Measurements from ENCODE around the gene DNAJB4.
"Not testable (repeated sequence)": the region's sequence is repeated elsewhere in the genome, so short reads cannot be mapped to it uniquely, and the experiment has no call there.

DNAJB4 gene

DNA sequence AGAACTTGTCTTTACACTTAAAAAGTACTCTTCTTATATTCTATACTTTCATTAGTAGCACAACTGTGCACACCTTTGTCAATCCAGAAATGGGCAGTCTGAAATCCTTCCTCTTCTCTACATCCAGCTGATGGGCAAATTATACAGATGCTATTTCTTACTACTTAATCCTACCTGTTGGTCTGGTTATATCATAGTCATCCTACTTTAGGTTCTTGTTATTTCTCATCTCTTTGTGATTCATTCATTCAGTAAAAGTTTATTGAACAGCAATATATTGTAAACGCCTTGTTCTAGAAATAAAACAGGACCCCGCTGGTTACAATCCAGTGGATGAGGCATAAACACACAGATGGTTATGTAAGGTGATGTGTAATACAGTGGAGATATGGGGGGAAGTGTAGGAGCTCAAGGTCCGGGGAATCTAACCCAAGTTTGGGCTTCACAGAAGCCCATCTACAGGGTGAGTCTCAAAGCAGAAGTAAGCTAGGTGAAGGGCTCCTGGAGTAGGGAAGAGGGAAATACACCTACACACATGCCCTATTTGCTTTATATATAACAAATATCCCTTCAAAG is 14.0 kb upstream of the DNAJB4 start:
- DNase-seq (ENCODE audit: low read depth in 1 of 2, low spot score in 1 of 2): no peak

GRCh38 chr1:77991638-77992037 is 13.1 kb upstream of the DNAJB4 start:
- DNase-seq (ENCODE audit: low read depth in 1 of 2, low spot score in 1 of 2): no peak

DNA sequence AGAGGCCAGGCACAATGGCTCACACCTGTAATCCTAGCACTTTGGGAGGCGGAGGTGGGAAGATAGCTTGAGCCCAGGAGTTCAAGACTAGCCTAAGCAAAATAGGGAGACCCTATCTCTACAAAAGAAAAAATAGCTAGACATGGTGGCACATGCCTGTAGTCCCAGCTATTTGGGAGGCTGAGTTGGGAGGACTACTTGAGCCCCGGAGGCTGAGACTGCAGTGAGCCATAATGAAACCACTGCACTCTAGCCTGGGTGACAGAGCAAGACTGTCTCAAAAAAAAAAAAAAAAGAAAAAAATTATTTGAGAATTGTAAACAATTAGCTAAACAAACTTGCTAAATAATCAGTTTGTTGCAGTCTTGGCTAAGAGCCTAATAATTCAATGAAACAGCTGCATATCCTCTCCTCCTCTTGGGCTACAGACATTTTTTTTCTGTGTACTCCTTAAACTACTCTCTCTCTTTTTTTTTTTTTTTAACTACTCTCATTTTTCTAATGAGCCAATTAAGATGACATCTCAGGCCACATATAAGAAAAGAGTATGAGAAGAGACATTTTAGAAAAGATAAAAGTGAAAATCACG is 10.5 kb upstream of the DNAJB4 start:
- DNase-seq (ENCODE audit: low read depth in 1 of 2, low spot score in 1 of 2): no peak

GRCh38 chr1:77996734-77997133 is 8.0 kb upstream of the DNAJB4 start:
- DNase-seq (ENCODE audit: low read depth in 1 of 2, low spot score in 1 of 2): no peak

DNA sequence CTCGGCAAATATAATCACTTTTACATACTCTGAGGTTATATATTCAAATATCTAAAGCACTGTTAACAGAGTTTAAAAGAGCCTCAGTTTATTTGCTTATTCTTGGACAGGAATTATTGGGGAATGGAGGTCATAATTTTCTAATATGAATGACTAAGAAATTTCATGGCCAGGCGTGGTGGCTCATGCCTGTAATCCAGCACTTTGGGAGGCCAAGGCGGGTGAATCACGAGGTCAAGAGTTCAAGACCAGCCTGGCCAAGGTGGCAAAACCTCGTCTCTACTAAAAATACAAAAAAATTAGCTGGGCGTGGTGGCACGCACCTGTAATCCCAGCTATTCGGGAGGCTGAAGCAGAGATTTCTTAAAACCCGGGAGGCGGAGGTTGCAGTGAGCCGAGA is 4.2 kb upstream of the DNAJB4 start:
- DNase-seq (ENCODE audit: low read depth in 1 of 2, low spot score in 1 of 2): not testable (repeated sequence)

DNA sequence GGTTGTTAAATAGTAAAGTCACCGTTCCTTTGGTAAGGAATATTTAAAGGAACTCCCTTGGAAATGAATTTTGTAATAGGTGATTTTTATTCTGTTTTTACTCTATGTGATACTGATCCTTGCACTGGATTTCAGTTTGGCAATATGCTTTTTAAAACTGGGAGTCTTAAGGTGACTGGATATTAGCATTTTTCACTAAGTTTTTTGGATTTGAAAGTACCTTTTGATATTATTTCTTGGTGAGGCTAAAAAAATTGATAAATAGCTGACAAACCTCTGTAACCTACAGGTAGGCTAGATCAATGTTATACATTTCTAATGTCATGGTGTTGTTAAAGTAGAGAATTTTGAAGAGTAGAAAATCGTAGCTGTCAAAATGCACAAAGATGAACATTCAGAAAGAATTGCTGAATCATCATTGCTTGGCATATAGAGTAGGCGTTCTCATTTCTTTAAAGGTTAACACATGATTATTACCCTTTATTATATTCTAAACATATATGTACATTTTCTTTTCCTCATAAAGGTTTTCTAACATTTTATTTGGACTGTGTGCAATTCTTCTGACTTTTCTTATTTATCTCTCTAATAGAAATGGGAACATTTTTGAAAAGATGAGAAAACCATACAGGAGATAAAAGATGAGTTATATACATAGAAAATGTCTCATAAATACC is 1.5 kb upstream of the DNAJB4 start:
- no peak for DNase-seq (ENCODE audit: low read depth in 1 of 2, low spot score in 1 of 2)

DNA sequence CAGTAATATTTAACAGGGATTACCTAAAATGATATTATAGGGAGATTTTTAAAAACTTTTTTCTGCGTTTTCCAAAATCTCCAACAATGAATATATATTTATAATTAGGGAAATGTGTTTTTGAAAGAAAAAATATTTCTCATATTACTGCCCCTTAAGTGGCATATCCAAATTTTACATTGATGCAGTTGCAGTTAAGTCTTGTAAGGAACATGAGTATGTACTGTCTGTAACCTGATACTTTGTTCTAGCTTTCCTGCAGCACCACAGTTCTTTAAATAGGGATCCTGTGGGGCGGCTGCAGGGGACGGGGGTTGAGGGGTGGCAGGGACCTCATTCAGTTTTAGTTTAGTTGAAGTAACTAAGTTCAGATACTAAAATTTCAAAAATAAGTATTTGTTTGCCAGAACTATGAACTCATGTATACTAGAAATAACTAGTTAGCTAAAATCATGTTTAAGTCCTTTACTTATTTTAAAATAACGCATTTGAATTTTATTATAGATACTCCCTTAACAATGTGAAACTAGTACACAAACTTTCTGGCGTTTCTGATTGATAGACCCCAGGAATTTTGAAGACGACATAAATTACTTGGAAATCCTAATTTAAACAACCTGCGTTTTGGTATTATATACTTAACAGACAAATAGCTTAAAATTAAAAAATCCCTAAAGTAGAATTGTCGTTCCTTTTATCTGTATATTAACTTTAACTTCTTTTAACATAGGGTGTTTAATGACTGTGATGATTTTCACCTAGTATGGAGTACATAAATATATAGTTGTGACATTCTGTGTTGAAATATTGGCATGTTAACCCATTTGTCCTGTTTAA is 639 bp upstream of the DNAJB4 start:
- no peak for DNase-seq (ENCODE audit: low read depth in 1 of 2, low spot score in 1 of 2)

DNA sequence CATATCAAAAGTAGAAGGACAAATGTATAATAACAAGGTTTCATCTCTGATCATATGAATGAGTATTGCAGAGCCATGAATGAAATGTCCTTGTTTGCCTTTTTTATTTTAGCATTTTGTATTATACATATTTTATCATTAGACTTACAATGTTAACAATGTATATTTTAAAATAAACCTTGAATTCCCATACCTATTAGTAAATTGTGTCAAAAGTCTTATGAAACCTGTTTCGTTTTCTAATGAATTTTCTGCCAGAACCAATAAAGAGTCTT is 646 bp downstream of the DNAJB4 start:
- no peak for DNase-seq (ENCODE audit: low read depth in 1 of 2, low spot score in 1 of 2)

- no peak for DNase-seq (ENCODE audit: low read depth in 1 of 2, low spot score in 1 of 2)
Measured at GRCh38 chr1:78005755-78006154, 1.0 kb downstream of the DNAJB4 start.

DNA sequence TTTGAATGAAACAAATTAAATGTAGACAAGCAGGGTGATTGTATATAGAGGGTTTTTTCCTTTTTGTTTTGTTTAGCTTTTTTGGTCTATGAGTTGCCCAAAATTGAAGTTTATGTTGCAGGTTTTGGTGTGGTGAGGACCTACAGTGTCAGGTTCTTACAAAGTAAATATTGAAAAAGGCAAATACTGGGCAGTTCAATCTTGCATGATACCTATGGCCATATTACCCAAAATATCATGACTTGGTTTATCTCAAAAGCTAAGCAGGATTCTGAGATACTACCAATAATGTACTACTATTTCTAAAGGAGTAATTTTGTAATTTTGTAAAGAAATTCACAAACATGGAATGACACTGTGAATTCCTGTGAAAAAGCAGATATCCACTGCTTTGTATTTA is 1.8 kb downstream of the DNAJB4 start:
- DNase-seq (ENCODE audit: low read depth in 1 of 2, low spot score in 1 of 2): no peak

DNA sequence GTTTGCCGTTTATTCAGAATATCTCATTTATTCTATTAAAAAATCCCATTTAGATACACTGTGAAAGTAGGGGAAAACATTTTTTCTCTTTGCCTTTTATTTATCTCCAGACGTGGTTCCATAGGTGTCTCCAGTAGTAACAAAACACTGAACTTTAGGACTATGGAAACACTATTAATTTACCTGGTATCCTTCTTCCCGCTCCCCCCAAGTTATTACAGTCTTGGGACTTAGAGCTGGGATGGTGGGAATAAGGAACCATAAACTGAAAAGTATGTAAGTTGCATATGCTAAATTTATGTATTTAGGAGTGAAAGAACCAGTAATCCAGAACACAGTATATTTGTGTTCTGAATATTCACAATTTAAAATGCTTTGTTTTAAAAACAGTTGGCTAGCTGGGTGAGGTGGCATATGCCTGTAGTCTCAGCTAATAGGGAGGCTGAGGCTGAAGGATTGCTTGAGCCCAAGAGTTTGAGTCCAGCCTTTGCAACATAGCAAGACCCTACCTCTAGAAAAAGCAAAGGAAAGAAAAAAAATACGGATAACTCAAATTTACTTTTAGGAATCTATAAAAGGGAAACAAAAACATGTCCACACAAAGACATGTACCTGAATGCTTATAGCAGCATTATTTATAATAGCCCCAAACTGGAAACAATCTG is 3.1 kb downstream of the DNAJB4 start:
- DNase-seq (ENCODE audit: low read depth in 1 of 2, low spot score in 1 of 2): no peak

DNA sequence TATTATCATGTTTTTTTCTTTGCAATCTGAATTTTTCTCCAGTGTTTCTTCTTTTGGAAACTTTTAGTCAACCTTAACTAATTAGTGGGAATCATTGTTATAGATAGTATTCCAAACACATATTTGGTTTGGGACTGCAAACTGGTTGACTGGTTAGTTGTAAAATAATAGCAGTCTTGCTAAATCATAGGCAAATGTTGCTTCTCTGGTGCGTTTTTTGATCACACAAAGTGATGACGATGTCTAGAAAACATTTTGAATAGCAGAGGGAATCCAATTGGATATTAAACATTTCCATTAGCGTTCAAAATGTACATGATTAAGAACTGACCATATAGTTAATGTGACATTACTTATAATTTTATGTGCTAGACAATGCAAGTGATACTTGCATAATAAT is 4.5 kb downstream of the DNAJB4 start:
- DNase-seq (ENCODE audit: low read depth in 1 of 2, low spot score in 1 of 2): no peak

GRCh38 chr1:78009836-78010235 is 5.1 kb downstream of the DNAJB4 start:
- DNase-seq (ENCODE audit: low read depth in 1 of 2, low spot score in 1 of 2): no peak

- DNase-seq (ENCODE audit: low read depth in 1 of 2, low spot score in 1 of 2): no peak
Measured at GRCh38 chr1:78011050-78011449, 6.3 kb downstream of the DNAJB4 start.

DNA sequence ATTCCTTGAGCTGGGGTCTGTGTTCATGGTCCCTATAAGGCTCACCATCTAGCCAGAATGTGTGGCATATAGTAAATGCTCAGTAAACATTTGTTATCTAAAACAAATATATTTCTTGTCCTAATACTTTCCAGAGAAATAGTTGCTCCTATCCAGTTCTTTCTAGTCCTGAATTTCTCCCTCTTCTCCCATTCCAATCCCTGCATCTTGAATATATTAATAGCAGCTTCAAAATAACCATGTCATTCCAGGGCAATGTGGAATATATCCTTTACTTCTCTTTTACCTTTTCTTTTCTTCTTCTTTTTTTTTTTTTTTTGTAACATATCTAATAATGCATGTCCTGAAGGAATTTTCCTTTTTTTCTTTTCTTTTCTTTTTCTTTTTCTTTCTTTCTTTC is 10.4 kb downstream of the DNAJB4 start:
- no peak for DNase-seq (ENCODE audit: low read depth in 1 of 2, low spot score in 1 of 2)

DNA sequence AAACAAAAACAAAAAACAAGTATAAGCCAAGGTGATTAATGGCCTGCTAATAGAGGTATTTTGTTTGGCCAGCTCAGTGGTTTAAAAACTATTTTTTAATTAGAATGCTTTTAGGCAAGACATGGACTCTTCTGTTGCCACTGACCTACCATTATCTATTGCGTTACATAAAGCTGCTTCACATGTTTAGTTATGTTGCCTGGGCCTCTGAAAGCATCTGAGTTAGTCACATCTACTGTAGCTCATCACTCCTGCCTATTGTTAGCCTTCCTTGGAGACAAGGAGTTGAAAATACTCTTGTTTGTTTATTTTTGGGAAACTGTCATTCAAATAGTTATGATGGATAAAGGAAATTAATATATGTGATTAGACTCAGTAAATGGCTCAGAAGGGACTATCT is 14.3 kb downstream of the DNAJB4 start:
- DNase-seq (ENCODE audit: low read depth in 1 of 2, low spot score in 1 of 2): no peak

GRCh38 chr1:78021134-78021533 is 16.4 kb downstream of the DNAJB4 start:
- DNase-seq (ENCODE audit: low read depth in 1 of 2, low spot score in 1 of 2): not testable (repeated sequence)

GRCh38 chr1:78029793-78030192 is 25.1 kb downstream of the DNAJB4 start:
- no peak for DNase-seq (ENCODE audit: low read depth in 1 of 2, low spot score in 1 of 2)

DNA sequence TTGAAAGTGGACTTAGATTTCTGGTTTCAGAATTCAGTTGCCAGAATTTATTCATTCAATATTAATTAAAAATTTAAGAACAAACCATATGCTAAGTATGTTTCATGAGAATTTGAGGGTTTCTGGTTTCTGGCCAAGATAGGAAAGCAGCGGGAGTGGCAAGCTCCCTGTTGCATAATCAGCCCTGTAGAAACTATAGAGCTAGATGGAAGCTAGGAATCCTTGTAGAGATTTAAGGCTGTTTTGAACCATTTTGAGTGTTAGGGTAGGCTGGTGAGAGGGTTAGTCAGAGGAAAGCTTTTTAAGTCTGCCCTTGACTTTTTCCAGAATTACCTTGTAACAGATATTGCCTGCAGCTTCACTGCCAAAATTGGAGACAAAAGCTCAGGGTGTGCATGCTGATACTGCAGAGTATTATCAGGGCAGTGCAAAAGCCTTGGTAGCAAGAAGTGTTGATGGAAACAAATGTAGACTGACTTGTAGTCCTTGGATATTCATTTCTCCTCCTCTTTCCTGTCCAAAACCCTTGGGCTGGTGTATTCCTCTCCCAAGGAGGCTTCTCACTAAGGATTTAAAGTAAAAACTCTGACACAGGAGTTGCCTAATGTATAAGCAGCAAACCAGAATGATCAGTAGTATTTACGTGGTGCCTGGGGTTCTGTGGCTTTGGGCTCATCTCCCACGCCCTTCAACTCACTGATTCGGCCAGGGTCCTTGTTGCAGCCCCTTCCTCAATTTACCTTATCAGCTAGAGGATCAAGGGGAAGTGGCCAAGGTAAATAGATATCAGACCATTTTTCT is 28.5 kb downstream of the DNAJB4 start:
- DNase-seq (ENCODE audit: low read depth in 1 of 2, low spot score in 1 of 2): no peak

DNA sequence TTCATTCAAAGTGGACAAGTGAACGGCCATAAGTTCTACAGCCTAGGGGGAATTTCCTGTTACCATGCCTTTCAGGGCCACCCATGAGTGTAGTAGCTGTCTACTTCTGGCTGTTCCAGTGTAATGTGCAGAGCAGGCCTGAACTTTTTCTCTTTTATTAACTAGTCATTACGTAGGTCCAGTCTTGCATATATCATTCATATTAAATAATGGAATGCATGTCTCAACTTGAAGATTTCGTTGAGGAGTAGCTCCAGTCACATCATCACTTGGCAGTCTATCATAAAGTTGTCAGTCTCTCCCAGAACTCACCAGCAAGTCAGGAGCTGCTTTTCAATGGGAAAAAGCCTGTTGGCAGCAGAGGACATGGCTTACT is 29.0 kb downstream of the DNAJB4 start:
- DNase-seq (ENCODE audit: low read depth in 1 of 2, low spot score in 1 of 2): no peak

DNA sequence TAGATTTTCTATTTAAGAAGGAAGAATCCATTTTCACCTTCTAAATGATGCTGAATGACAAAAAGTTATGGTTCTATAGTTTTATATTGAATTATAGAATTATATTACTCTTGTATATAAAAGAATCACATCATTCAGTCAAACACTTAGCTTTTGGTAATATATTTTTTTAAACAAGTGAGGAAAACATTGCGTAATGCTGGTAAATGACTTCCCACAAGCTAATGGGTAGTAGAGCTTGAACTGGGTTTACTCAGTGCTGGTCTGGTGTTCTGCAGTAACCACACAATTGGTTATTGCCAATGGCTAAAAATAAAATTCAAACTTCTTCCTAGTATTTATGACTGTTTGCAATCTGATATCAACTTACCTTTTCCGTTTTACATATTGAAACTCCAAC is 30.4 kb downstream of the DNAJB4 start:
- no peak for DNase-seq (ENCODE audit: low read depth in 1 of 2, low spot score in 1 of 2)

Data from stimulated activated CD4-positive, alpha-beta T cell treated with anti-CD3 and anti-CD28 coated beads, Interleukin-15, amount 100 ng/mL, for 1 hour (primary cell).